PC-3 (cell line): ENCODE measurements around the gene PCYOX1L.

ENCODE experiments used
- EZH2 ChIP-seq: fragments of 300-600 bp; sonication (generic); IDR thresholded peaks from one replicate; pipeline ENCODE4 v1.6.1; 2017; ENCODE audit warnings: antibody characterized with exemption, mild to moderate bottlenecking, low read length; ENCODE audit not compliant: unreplicated experiment
- TF ChIP-seq, protein P1 (sequence below): fragments of 300-600 bp; sonication (generic); conservative IDR thresholded peaks from 2 replicates; pipeline ENCODE4 v1.5.1; 2017; ENCODE audit warnings: antibody characterized with exemption, low read depth, mild to moderate bottlenecking, low read length

DNA sequence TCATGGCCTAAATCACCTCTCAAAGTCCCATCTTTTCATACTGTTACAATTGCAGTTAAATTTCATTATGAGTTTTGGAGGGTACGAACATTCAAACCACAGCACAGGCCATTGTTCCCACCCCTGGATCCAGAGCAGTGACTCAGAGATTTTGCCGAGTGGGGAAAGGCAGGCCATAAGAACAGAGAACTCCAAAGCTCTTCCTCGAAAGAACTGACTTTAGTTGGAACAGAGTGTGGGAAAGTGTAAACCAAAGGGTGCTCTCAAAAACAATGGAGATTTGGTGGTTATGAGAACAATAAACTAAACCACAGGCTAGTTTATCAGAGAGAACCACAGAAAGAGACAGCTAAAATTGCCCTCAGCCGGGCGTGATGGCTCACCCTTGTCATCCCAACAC is 32.0 kb upstream of the PCYOX1L start:
- TF ChIP-seq, protein P1, sequence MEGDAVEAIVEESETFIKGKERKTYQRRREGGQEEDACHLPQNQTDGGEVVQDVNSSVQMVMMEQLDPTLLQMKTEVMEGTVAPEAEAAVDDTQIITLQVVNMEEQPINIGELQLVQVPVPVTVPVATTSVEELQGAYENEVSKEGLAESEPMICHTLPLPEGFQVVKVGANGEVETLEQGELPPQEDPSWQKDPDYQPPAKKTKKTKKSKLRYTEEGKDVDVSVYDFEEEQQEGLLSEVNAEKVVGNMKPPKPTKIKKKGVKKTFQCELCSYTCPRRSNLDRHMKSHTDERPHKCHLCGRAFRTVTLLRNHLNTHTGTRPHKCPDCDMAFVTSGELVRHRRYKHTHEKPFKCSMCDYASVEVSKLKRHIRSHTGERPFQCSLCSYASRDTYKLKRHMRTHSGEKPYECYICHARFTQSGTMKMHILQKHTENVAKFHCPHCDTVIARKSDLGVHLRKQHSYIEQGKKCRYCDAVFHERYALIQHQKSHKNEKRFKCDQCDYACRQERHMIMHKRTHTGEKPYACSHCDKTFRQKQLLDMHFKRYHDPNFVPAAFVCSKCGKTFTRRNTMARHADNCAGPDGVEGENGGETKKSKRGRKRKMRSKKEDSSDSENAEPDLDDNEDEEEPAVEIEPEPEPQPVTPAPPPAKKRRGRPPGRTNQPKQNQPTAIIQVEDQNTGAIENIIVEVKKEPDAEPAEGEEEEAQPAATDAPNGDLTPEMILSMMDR, result no peak
- no peak for TF ChIP-seq EZH2
